PFSK-1 (cell line): ENCODE data around the gene GUCY1A2.

Experiments used
- FOXP2 ChIP-seq: optimal IDR thresholded peaks from 2 replicates; pipeline ENCODE3; 2011; ENCODE audit warnings: borderline replicate concordance, control low read depth, inconsistent platforms; ENCODE audit not compliant: insufficient read depth; ENCODE audit errors: extremely low read length, extremely low read depth
- POLR2AphosphoS5 ChIP-seq: IDR thresholded peaks from 2 replicates; pipeline ENCODE4 v1.6.1; 2012; ENCODE audit warnings: low read depth, mild to moderate bottlenecking, control low read depth, low read length, moderate library complexity
- SIN3A ChIP-seq: IDR thresholded peaks from 2 replicates; pipeline ENCODE4 v1.6.1; 2012; ENCODE audit warnings: mild to moderate bottlenecking, low read length, moderate library complexity, borderline replicate concordance; ENCODE audit not compliant: insufficient read depth
- TAF1 ChIP-seq: IDR thresholded peaks from 2 replicates; pipeline ENCODE4 v1.6.1; 2012; ENCODE audit warnings: low read length, control low read depth, borderline replicate concordance; ENCODE audit not compliant: insufficient read depth
- TF ChIP-seq, protein P1 (sequence below), 2 experiments: IDR thresholded peaks; 2 replicates each; pipeline versions ENCODE4 v1.6.1 to v1.8.0; 2011 to 2012; ENCODE audit warnings: low read depth in 2 of 2, low read length in 2 of 2, control low read depth in 1 of 2, inconsistent platforms in 1 of 2, mild to moderate bottlenecking in 1 of 2, moderate library complexity in 1 of 2; ENCODE audit not compliant: insufficient read depth in 1 of 2

Gene GUCY1A2

DNA sequence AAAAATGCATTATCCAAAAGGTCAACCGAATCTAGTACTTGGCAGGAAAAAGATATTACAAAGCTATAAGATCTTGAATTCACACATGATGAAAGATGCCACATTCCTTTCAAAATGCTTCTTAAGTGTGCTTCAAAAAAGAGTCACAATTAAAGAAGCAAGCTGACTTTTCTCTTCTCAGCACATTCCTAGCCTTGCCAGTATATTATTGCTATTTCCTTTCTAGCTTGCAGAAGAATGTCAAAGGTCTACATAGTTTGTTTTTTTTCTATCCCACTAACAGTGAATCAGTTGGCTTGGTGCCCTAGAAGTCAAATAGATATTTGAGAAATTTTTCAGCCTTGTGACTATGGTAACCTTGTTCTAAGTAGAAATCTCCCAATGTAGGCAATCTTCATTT lies 56.8 kb downstream of the GUCY1A2 start:
- no peak for TF ChIP-seq POLR2AphosphoS5
- TF ChIP-seq TAF1: no peak
- TF ChIP-seq, protein P1, sequence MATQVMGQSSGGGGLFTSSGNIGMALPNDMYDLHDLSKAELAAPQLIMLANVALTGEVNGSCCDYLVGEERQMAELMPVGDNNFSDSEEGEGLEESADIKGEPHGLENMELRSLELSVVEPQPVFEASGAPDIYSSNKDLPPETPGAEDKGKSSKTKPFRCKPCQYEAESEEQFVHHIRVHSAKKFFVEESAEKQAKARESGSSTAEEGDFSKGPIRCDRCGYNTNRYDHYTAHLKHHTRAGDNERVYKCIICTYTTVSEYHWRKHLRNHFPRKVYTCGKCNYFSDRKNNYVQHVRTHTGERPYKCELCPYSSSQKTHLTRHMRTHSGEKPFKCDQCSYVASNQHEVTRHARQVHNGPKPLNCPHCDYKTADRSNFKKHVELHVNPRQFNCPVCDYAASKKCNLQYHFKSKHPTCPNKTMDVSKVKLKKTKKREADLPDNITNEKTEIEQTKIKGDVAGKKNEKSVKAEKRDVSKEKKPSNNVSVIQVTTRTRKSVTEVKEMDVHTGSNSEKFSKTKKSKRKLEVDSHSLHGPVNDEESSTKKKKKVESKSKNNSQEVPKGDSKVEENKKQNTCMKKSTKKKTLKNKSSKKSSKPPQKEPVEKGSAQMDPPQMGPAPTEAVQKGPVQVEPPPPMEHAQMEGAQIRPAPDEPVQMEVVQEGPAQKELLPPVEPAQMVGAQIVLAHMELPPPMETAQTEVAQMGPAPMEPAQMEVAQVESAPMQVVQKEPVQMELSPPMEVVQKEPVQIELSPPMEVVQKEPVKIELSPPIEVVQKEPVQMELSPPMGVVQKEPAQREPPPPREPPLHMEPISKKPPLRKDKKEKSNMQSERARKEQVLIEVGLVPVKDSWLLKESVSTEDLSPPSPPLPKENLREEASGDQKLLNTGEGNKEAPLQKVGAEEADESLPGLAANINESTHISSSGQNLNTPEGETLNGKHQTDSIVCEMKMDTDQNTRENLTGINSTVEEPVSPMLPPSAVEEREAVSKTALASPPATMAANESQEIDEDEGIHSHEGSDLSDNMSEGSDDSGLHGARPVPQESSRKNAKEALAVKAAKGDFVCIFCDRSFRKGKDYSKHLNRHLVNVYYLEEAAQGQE (IDR thresholded peaks at IDR 0.05; ENCODE audit: insufficient read depth in 1 of 2, low read depth in 2 of 2, low read length in 2 of 2): no peak
- no peak for TF ChIP-seq FOXP2
- no peak for TF ChIP-seq SIN3A

DNA sequence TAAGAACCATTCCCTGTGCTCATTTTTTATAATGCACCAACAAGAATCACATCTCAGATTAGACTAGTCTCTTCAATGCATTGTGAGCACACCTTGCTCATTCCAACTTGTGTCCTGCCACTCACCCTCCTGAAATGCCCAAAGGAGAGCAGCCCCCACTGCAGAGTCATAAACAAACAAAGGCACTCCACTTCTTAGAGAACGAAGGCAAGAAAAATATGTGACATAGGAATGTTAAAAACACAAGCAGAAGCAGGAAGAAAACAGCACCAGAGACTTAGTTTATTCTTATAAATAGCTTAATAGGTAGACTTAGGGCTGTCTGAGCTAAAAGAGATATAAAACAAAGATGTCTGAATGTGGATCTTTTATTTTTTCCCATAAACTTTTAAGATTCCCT lies 57.2 kb downstream of the GUCY1A2 start:
- no peak for TF ChIP-seq TAF1

DNA sequence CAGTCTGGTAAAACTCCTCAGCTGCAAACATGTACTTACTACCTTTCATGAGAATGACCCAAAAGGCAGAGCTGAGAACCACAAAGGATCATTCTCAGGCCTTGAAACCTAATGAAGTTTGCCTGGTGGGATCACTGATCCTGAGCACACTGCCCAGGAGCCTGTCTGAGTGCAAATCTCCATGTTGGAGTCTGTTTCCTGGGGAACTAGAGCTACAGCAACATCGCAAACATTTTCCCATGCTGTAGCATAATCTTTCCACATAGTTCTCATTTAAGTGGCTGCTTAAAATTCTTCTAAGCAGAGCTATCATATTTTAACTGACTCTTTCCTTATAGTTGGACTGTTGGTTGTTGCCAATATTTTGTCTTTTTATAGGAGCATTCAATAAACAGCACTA lies 58.5 kb downstream of the GUCY1A2 start:
- TF ChIP-seq FOXP2 (no peak), SIN3A (no peak), POLR2AphosphoS5 (no peak), TAF1 (no peak)
- TF ChIP-seq, protein P1 (IDR thresholded peaks at IDR 0.05; ENCODE audit: insufficient read depth in 1 of 2, low read depth in 2 of 2, low read length in 2 of 2): no peak

DNA sequence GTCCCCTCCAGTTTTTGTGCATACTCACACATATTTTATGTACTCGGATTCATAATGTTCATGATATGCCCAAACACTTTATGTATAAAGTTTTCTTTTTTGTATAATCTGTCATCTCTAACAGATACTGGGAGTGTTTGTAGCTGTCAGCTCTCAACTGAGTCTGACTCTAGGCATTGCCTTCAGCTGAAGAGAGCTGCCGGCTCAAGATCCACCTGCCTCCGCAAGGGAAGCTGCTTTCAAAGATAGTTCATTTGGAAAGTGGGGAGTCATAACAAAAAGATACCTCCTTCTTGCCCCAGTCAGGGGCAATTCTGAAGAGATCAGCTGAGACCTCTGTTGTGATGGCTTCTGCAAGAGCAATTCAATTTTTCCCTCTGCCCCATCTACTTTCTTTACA lies 58.9 kb downstream of the GUCY1A2 start:
- no peak for TF ChIP-seq TAF1
- no peak for TF ChIP-seq FOXP2
- no peak for TF ChIP-seq SIN3A
- TF ChIP-seq POLR2AphosphoS5: no peak
- TF ChIP-seq, protein P1 (IDR thresholded peaks at IDR 0.05; ENCODE audit: insufficient read depth in 1 of 2, low read depth in 2 of 2, low read length in 2 of 2): no peak

DNA sequence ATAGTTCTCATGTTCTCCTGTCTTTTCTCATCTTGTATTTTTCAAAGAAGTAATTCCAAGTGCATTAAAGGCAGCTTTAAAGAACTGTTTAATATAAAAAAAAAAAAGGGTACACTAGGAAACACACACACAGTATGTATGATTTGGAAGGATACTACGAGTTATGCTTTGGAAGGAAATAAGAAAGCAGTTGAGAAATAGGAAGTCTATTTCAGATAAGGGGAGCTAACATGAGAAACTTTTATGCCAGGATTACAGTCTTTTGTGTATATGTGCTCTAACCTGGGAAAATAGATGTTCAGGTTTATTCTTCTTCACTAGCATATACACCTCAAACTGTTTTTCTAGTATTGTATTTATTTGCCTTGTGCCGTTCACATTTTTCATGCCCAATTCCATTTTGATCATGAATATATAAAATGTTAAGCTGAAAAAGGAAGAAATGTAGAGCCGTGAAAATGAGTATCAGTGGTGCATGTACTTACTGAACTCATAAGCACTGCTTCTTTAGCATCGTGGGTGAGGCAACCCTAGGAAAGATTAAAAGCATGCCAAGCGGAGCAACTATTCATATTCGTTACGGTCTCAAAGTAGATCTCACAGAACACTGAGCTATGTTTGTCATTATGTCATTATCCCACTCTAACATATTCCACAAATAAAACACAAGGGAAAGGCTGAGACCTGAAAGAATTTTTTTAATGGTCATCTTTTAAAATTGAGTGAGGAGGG lies 59.6 kb downstream of the GUCY1A2 start:
- TF ChIP-seq SIN3A (no peak), POLR2AphosphoS5 (no peak), TAF1 (no peak), FOXP2 (no peak)
- TF ChIP-seq, protein P1 (IDR thresholded peaks at IDR 0.05; ENCODE audit: insufficient read depth in 1 of 2, low read depth in 2 of 2, low read length in 2 of 2): no peak
